Myocyte (in vitro differentiated cells): ENCODE data around the gene CLIC3. TPM values are rescaled to one million over a fixed set of nuclear protein-coding genes. Genes with fewer than 3 reads are reported as not detected.

Experiments used
- DNase-seq: peaks from one replicate; pipeline ENCODE4 v3.0.0-alpha.2; 2012; ENCODE audit warnings: low read depth
- total RNA-seq: library from RNA; depleted of rRNA; stranded (reverse); fragments of >200 nt; gene quantifications from 2 replicates; pipeline ENCODE4 v1.2.3, GENCODE V29; 2014

The CLIC3 gene
- total RNA-seq, 1 donor from 2014 or later = not detected

GRCh38 chr9:136968333-136969127 is 27.8 kb downstream of the CLIC3 start:
- no peak for DNase-seq

DNA sequence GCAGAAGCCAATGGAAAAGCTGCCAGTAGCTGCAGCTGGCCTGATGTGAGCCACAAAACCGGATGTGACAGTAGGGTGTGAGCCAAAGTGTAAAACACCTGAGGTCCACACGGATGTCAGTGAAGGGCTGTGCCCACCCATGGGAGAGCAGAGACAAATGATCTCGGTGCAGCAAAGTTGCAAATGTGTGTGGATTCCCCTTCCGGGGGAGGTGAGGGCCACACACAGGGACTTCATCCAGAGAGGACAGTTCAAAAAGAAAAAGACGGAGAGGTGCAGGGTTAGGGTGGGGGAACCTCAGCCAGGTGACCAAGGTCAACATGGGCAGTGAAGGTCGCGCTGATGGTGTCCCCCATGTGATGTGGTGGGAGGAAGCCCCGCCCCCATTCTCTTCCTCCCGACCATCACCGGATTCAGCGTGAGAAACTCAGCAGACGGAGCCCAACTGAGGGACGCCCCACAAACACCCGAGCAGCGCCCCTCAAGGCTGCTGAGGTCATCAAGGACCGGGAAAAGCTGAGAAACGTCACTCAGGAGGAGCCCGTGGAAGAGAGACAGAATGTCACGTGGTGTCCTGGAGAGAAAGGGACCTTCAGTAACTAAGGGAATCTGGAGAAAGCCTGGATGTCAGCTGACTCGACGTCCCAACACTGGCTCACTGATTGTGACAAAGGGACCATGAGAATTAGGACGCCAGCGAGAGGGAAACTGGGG is 30.4 kb downstream of the CLIC3 start:
- no peak for DNase-seq

- DNase-seq = no peak
These were observed 31.4 kb downstream of the CLIC3 start for GRCh38 chr9:136964833-136965422.

DNA sequence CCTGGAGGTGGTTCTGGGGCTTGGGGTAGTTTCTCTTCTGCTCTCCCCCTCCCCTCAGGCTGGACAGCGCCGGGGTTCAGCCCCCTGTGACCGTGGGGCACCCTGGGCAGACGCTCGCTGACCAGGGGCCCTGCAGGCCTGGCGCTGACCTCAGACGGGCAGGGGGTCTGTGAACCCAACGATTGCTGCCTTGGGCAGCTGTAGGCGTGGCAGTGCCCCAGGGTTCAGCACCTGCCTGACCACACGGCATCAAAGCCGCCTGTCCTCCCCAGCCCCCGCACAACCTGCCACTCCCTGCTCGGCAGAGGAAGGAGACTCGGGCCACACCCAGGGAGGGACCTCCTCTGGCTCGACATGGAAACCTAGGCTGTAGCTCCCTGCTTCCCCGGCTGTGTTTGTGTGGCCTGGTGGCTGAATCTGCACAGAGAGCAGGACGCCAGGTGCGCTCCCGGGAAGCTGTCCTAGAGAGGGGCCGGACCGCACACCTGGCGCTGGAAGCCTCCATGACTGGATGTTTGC is 32.1 kb downstream of the CLIC3 start:
- DNase-seq = no peak

GRCh38 chr9:136963751-136964150 is 32.6 kb downstream of the CLIC3 start:
- DNase-seq = no peak

GRCh38 chr9:136963341-136963740 is 33.0 kb downstream of the CLIC3 start:
- no peak for DNase-seq

DNA sequence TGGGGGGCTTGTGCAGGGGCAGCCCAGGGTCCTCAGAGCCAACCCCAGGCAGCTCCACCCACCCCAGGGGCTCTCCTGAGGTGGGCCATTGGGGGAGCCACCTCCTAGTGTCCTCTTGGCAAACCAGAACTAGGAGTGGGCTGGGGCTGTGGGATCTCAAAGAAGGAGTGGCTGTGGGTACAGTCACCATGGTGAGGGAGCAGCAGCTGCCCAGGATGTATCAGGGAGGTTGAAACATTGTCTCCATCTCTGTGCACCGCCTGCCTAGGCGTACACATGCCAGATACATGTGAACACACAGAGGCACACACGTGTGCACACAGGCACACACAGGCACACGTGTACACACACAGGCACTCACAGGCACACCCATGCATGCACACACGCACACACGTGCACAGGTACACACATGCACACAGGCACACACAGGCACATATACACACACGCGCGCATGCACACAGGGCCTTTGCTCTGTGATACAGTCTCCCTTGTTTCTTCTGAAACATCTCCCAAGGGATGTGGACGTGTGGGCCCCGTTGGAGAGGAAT is 33.6 kb downstream of the CLIC3 start:
- DNase-seq = peak; percentile 59

GRCh38 chr9:136962163-136962562 is 34.2 kb downstream of the CLIC3 start:
- DNase-seq = no peak

DNA sequence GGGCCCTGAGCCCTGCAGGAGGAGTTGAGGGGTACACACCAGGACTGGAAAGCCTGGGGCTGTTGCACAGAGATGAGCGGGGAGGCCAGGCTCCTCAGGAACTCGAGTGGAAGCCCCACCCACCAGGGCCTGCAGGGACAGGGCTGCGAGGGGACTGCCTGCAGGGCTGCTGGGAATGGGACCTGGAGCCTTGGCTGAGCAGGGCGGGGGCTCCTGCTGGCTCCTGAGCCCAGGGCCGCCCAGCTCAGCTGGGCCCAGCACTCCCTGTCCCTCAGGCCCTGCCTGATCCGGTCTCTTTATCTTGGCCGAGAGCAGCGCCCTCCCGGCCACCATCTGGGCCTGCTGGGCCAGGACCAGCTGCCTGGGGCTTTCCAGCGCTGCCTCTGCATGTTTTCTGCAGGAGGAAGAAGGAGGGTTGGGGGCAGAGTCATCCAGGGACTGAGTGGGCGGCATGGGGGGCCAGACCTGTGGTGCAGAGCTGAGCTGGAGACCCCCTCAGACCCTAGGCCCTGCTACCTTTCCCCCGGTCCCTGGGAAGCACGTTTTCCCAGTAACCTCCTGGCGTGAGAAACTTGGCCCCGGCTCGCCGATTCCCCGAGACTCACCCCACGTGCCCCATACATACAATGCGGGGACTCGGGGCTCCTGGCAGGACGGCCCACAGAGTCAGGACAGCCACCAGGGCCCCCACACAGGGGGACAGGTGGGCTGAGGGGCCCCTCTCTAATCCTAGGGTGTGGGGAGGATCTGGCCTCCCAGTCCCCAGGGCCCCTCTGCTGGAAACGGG is 34.9 kb downstream of the CLIC3 start:
- no peak for DNase-seq

- DNase-seq = no peak
These were observed 35.5 kb downstream of the CLIC3 start for GRCh38 chr9:136960938-136961275.

DNA sequence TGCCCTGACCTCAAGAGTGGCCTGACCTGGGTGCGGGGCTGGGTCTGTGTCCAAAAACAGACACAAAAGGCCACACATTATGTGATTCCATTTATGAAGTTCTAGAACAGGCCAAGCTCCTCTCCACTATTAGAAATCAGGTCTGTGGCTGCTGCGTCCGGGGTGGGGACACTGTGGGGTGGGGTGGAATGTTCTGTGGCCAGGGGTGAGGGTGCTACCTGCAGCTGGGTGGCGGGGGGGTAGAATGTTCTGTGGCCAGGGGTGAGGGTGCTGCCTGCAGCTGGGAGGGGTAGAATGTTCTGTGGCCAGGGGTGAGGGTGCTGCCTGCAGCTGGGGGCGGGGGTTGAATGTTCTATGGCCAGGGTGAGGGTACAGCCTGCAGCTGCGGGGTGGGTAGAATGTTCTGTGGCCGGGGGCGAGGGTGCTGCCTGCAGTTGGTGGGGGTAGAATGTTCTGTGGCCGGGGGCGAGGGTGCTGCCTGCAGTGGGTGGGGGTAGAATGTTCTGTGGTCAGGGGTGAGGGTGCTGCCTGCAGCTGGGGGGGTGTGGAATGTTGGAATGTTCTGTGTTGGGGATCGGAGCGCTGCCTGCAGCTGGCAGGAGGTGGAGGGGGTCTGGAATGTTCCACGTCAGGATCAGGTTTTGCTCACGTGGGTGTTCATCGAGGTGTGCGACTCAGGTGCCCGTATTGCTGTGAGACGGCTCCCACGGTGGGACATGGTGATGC is 36.0 kb downstream of the CLIC3 start:
- peak; percentile 39 for DNase-seq

DNA sequence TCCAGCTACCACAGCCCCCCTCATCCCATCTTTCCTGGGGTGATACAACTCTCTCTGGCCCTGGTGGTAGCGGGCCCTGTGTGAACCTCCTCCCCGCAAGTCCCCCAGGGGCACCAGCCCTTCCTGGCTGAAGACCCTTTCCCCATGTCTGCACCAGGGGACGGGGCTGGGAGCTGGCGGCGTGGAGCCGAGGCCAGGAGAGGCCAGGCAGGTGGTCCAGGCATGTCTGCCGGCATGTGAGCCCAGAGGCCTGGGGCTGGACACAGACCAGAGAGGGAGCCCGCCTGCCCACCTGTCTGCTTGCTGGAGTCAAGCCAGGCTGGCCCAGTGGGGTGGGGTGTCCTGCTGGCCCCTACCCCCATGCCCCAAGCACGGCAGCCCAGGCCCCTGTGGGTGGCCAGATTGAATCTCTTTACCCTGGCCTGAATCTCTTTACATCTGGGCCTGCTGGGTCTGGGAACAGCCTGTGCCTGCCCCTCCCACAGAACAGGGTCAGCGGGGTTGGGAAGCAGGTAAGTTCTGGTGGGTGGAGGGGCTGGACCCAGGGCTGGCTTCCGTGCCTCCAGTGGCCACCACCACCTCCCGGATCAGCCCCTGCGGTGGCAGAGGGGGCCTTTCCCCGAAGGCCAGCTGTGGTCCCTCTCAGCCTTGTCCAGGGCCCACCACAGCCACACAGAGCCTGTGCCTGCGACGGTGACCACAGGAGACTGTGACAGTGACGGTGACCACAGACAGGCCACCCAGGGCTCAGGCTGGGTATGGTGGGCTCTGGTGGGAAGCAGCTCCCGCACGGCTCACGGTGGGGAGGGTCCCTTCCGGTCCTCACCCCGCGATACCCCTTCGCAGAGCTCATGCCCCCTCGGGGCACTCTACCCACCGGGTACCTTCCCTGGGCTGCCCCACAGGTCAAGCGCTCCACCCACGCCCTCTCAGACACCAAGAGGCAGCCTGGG is 37.2 kb downstream of the CLIC3 start:
- no peak for DNase-seq

- DNase-seq = no peak
These were observed 37.9 kb downstream of the CLIC3 start for GRCh38 chr9:136958473-136958872.

GRCh38 chr9:136957901-136958300 is 38.5 kb downstream of the CLIC3 start:
- no peak for DNase-seq

- DNase-seq = no peak
These were observed 38.9 kb downstream of the CLIC3 start for GRCh38 chr9:136957461-136957860.

GRCh38 chr9:136956604-136957003 is 39.8 kb downstream of the CLIC3 start:
- DNase-seq = no peak

- DNase-seq = no peak
These were observed 40.4 kb downstream of the CLIC3 start for GRCh38 chr9:136955943-136956335.

- DNase-seq = no peak
These were observed 41.0 kb downstream of the CLIC3 start for GRCh38 chr9:136955202-136955942.
